ENCODE results near the gene CERS2.
"Not testable (repeated sequence)": the region's sequence is repeated elsewhere in the genome, so short reads cannot be mapped to it uniquely, and the experiment has no call there.

CERS2 gene

DNA sequence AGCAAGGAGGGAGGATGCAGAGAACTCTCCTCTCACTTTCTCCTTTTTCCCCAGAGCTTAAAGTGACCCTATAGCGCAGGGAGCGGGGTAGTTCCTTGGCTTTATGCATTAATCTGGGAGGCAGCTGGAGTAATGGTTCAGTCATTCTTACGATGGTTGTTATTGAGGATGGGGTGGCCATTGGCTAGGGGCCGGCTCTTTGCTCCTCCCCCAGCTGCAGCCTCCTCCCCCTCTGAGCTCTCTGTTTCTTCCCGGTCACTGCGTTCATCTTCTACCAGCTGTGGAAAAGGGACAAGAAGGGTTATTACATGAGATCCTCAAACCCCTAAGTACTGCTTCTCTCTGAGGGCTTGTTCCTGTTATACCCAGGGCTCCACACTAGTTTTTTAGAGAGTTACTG is 8.6 kb downstream of the CERS2 start:
- Mint-ChIP-seq H3K36me3 (no peaks in the 10 kb centered on the region), H3K9me3 (ENCODE audit: low read depth) (no peaks in the 10 kb centered on the region), H3K27me3 (no peaks in the 10 kb centered on the region), H3K4me1 (ENCODE audit: low read depth) (peaks cover 9% of the 10 kb centered on the region), H3K4me3 (no peak overlapping the region), H3K27ac (peak overlapping the region; percentile 46)

DNA sequence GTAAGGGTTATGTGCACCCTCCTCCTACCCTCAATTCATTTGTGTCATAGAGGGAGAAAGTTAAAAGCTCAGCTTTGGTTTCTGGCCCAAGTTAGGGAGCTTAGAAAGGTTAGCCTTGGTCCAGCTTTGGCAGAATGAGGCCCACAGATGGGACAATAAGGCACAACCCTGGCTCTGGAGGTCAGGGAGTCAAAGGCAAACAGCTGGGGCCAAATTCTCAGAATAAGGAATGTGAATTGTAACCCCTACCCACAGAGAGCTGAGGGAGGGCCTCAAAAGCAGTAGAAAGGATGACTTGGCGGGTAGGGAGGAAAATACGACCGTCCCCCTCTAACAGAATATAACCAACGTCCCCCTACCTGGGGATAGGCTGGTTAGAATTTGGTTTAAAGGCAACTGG is 9.0 kb downstream of the CERS2 start:
- H3K27ac Mint-ChIP-seq = peak overlapping the region; percentile 54
- H3K27me3 Mint-ChIP-seq = no peaks in the 10 kb centered on the region
- no peaks in the 10 kb centered on the region for H3K36me3 Mint-ChIP-seq
- peaks cover 5% of the 10 kb centered on the region for H3K4me1 Mint-ChIP-seq (ENCODE audit: low read depth)
- no peaks in the 10 kb centered on the region for H3K9me3 Mint-ChIP-seq (ENCODE audit: low read depth)
- H3K4me3 Mint-ChIP-seq = no peak overlapping the region

DNA sequence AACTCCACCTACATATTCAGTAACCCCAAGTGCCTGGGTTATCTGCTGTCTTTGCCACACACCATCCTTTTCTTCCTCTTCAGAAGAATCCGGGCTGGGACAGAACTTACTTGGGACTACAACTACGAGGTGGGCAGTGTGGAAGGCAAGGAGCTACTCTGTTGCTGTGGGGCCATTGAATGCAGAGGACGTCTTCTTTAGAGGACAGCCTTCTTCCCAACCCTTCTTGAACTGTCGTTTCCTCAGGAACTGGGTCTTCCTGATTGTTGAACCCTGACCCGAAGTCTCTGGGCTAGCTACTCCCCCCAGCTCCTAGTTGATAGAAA is 10.5 kb downstream of the CERS2 start:
- H3K27me3 Mint-ChIP-seq = no peaks in the 10 kb centered on the region
- peak overlapping the region; percentile 22 for H3K27ac Mint-ChIP-seq

DNA sequence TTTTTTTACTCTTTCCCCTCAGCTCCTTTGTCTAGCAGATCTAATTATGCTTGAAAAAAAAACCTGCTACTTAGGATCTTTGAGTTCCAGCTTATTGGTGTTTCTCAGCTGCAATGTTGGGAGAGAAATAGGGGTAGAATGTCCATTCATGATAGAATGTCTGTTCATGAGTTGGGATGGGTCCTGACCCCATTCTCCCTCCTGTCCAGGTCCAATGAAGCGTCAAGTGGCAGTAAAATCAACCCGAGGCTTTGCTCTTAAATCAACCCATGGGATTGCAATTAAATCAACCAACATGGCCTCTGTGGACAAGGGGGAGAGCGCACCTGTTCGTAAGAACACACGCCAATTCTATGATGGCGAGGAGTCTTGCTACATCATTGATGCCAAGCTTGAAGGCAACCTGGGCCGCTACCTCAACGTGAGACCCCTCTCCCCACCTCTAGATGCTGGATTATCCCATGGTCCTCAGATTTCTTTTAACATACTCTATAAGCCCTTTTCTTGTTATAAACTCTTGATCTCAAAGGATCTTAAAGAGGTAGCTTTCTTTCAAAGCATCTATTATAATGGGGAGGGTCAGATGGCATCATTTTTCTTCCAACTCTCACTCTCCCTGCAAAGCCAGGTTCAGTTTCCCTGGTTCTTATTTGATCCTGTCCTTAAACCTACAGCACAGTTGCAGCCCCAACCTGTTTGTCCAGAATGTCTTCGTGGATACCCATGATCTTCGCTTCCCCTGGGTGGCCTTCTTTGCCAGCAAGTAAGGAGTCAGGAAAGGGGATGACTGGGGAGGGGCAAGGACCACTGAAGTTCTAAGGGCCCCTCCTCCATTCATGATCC is 11.1 kb downstream of the CERS2 start:
- H3K4me1 Mint-ChIP-seq (ENCODE audit: low read depth) = no peaks in the 10 kb centered on the region
- no peaks in the 10 kb centered on the region for H3K27me3 Mint-ChIP-seq
- H3K4me3 Mint-ChIP-seq = no peak overlapping the region
- H3K27ac Mint-ChIP-seq = peak overlapping the region; percentile 22
- no peaks in the 10 kb centered on the region for H3K9me3 Mint-ChIP-seq (ENCODE audit: low read depth)
- no peaks in the 10 kb centered on the region for H3K36me3 Mint-ChIP-seq

More for the DNA sequence above, 10.5 kb downstream of the CERS2 start:
- Mint-ChIP-seq H3K9me3 (ENCODE audit: low read depth) (no peaks in the 10 kb centered on the region), H3K4me3 (no peak overlapping the region), H3K36me3 (no peaks in the 10 kb centered on the region), H3K4me1 (ENCODE audit: low read depth) (peaks cover 2% of the 10 kb centered on the region)

DNA sequence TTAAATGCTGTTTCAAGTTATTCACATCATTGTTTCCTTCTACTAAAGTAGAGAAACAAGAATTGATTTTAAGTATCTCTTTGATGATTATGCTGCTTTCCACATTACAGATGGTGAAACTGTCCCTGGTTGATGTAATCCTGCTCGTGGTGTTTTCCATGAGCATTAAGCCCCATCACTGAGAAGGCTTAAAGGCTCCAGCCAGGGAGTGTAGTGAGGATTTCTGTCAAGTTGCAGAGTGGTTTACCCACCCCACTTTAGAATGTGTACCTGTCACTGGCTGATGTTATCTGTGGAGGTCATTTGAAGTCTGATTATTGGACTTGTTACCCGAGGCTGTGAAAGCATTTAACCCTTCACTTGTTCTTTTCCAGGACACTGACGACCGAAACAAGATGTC is 12.9 kb downstream of the CERS2 start:
- peak overlapping the region; percentile 73 for H3K27ac Mint-ChIP-seq

DNA sequence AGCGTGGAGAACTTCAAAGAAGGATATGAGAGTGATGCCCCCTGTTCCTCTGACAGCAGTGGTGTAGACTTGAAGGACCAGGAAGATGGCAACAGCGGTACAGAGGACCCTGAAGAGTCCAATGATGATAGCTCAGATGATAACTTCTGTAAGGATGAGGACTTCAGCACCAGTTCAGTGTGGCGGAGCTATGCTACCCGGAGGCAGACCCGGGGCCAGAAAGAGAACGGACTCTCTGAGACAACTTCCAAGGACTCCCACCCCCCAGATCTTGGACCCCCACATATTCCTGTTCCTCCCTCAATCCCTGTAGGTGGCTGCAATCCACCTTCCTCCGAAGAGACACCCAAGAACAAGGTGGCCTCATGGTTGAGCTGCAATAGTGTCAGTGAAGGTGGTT is 14.0 kb downstream of the CERS2 start:
- Mint-ChIP-seq H3K4me1 (ENCODE audit: low read depth) (no peaks in the 10 kb centered on the region), H3K27ac (no peak overlapping the region), H3K36me3 (no peaks in the 10 kb centered on the region), H3K4me3 (no peak overlapping the region), H3K9me3 (ENCODE audit: low read depth) (no peaks in the 10 kb centered on the region), H3K27me3 (no peaks in the 10 kb centered on the region)

More for the DNA sequence above, 12.9 kb downstream of the CERS2 start:
- no peaks in the 10 kb centered on the region for H3K4me1 Mint-ChIP-seq (ENCODE audit: low read depth)
- H3K36me3 Mint-ChIP-seq = no peaks in the 10 kb centered on the region
- H3K9me3 Mint-ChIP-seq (ENCODE audit: low read depth) = no peaks in the 10 kb centered on the region
- H3K27me3 Mint-ChIP-seq = no peaks in the 10 kb centered on the region
- no peak overlapping the region for H3K4me3 Mint-ChIP-seq

DNA sequence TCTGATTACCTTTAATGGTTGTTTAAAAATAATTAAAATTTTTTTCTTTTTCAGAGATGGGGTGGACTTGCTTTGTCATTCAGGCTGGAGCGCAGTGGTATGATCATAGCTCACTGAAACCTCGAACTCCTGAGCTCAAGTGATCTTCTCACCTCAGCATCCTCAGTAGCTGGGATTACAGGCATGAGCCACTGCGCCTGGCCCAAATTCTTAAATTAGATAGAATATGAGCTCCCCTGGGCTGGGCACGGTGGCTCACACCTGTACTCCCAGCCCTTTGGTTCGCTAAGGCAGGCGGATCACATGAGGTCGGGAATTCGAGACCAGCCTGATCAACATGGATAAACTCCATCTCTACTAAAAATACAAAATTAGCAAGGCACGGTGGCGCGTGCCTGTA is 17.0 kb downstream of the CERS2 start:
- Mint-ChIP-seq H3K27ac (no peak overlapping the region), H3K4me1 (ENCODE audit: low read depth) (no peaks in the 10 kb centered on the region), H3K36me3 (peaks cover 2% of the 10 kb centered on the region), H3K4me3 (no peak overlapping the region), H3K27me3 (no peaks in the 10 kb centered on the region), H3K9me3 (ENCODE audit: low read depth) (no peaks in the 10 kb centered on the region)

DNA sequence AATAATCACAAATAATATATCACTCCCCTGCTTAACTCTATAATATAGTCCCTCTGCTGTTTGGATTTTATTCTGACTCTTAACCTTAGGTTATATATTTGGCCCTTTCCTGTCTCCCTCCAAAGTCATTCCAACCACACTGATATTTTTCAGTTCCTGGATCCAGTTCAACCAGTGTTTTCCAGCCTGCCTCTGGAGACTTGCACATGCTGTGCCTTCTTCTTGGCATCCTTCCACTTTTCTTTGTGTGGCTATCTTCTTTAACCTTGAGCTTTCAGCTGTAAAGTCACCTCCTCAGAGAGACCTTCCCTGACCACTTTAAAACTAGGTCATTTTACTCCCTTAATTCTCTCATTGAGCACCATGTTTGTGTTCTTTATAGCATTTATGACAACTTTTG is 19.4 kb downstream of the CERS2 start:
- Mint-ChIP-seq H3K4me1 (ENCODE audit: low read depth) (no peaks in the 10 kb centered on the region), H3K4me3 (no peak overlapping the region), H3K36me3 (peaks cover 13% of the 10 kb centered on the region), H3K27ac (no peak overlapping the region), H3K27me3 (no peaks in the 10 kb centered on the region), H3K9me3 (ENCODE audit: low read depth) (no peaks in the 10 kb centered on the region)

DNA sequence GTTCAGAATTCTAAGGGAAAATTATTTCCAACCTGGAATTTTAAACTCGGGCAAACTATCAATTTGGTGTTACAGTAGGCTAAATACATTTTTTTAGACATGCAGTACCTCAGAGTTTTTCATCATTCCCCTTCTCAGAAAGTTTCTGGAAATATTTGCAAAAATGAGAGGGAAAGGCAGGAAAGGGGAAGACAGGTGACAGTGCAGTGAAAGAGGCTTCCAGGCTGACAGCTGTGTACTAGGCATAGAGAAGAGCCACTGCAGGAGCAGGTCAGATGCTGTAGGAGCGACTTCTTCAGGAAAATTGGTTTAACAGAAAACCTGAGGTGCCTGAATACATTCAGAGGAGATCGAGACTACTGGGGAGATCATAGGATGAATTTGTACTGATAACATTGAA is 19.9 kb downstream of the CERS2 start:
- H3K9me3 Mint-ChIP-seq (ENCODE audit: low read depth) = no peaks in the 10 kb centered on the region
- no peaks in the 10 kb centered on the region for H3K27me3 Mint-ChIP-seq
- no peak overlapping the region for H3K4me3 Mint-ChIP-seq
- H3K4me1 Mint-ChIP-seq (ENCODE audit: low read depth) = no peaks in the 10 kb centered on the region
- H3K36me3 Mint-ChIP-seq = peaks cover 13% of the 10 kb centered on the region
- no peak overlapping the region for H3K27ac Mint-ChIP-seq

DNA sequence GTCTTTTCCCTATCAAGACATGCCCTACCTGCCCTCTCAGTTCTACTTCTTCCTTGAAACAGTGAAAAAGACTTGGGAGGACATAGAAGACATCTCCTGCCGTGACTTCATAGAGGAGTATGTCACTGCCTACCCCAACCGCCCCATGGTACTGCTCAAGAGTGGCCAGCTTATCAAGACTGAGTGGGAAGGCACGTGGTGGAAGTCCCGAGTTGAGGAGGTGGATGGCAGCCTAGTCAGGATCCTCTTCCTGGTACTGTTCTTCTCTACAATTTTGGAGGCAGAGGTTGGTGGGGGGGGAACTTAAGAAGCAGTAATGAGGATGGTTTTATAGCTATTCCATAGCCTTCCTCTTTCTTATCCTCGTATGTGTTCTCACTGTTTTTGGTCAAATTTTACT is 29.8 kb downstream of the CERS2 start:
- Mint-ChIP-seq H3K9me3 (ENCODE audit: low read depth) (no peaks in the 10 kb centered on the region), H3K36me3 (peaks cover 12% of the 10 kb centered on the region)

DNA sequence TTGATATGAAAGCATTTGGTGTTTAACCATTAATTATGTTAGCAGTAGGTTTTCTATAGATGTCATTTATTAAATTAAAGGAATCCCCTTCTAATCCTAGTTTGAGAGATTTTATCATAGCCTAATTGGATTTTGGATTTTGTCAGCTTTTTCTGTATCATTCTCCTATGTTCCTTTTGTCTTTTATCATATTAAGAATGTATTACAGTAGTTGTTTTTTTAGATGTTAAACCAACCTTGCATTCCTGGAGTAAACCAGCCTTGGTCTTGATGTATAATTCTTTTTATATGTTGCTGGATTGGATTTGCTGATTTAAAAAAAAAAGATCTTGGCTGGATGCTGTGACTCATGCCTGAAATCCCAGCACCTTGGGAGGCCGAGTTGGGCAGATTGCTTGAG is 42.9 kb downstream of the CERS2 start:
- H3K4me3 Mint-ChIP-seq = no peak overlapping the region
- H3K27ac Mint-ChIP-seq = no peak overlapping the region
- H3K4me1 Mint-ChIP-seq (ENCODE audit: low read depth) = peaks cover 36% of the 10 kb centered on the region
- H3K36me3 Mint-ChIP-seq = peaks cover 28% of the 10 kb centered on the region
- peaks cover 3% of the 10 kb centered on the region for H3K9me3 Mint-ChIP-seq (ENCODE audit: low read depth)
- no peaks in the 10 kb centered on the region for H3K27me3 Mint-ChIP-seq

More for the DNA sequence above, 29.8 kb downstream of the CERS2 start:
- Mint-ChIP-seq H3K4me3 (no peak overlapping the region), H3K4me1 (ENCODE audit: low read depth) (no peaks in the 10 kb centered on the region), H3K27ac (peak overlapping the region; percentile 13), H3K27me3 (no peaks in the 10 kb centered on the region)

DNA sequence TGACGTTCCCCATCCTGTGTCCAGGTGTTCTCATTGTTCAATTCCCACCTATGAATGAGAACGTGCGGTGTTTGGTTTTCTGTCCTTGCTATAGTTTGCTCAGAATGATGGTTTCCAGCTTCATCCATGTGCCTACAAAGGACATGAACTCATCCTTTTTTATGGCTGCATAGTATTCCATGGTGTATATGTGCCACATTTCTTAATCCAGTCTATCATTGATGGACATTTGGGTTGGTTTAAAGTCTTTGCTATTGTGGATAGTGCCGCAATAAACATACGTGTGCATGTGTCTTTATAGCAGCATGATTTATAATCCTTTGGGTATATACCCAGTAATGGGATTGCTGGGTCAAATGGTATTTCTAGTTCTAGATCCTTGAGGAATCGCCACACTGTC is 45.9 kb downstream of the CERS2 start:
- not testable (repeated sequence) for H3K9me3 Mint-ChIP-seq (ENCODE audit: low read depth)
- H3K36me3 Mint-ChIP-seq = peaks cover 20% of the 10 kb centered on the region

DNA sequence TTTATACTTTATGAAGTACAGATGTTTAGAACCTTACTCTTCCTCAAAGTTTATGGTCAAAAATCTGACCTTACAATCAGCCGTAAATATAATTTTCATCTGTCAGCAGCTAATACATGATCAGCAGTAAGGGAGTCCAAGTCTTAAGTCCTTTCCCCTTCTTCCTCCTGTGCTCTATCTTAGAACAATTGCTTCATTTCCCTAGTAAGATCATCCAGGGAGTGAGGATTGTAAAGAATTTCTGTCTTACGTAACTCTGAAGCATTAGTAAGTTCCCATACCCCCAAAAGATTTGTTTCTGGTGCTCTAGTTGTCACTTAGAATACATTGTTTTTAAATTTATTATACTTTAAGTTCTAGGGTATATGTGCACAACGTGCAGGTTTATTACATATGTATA is 46.3 kb downstream of the CERS2 start:
- H3K27ac Mint-ChIP-seq = peak overlapping the region; percentile 8
- peak overlapping the region; percentile 73 for H3K4me3 Mint-ChIP-seq
- peaks cover 29% of the 10 kb centered on the region for H3K4me1 Mint-ChIP-seq (ENCODE audit: low read depth)
- peaks cover 3% of the 10 kb centered on the region for H3K9me3 Mint-ChIP-seq (ENCODE audit: low read depth)
- H3K36me3 Mint-ChIP-seq = peaks cover 20% of the 10 kb centered on the region
- no peaks in the 10 kb centered on the region for H3K27me3 Mint-ChIP-seq

More for the DNA sequence above, 45.9 kb downstream of the CERS2 start:
- H3K27ac Mint-ChIP-seq, H3K4me3 Mint-ChIP-seq, H3K27me3 Mint-ChIP-seq: not testable (repeated sequence)
- H3K4me1 Mint-ChIP-seq (ENCODE audit: low read depth) = peaks cover 29% of the 10 kb centered on the region

DNA sequence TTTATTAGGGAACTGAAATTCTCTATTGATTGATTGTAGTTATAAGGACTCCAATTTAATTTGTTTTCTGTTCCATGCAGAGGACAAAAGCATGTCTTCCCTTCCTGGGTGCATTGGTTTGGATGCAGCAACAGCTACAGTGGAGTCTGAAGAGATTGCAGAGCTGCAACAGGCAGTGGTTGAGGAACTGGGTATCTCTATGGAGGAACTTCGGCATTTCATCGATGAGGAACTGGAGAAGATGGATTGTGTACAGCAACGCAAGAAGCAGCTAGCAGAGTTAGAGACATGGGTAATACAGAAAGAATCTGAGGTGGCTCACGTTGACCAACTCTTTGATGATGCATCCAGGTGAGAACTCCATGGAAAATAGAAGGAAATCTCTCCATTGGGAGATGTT is 47.0 kb downstream of the CERS2 start:
- Mint-ChIP-seq H3K27me3 (no peaks in the 10 kb centered on the region), H3K4me3 (peak overlapping the region; percentile 96), H3K4me1 (ENCODE audit: low read depth) (peaks cover 31% of the 10 kb centered on the region), H3K27ac (peak overlapping the region; percentile 42), H3K36me3 (peaks cover 19% of the 10 kb centered on the region), H3K9me3 (ENCODE audit: low read depth) (peaks cover 3% of the 10 kb centered on the region)

DNA sequence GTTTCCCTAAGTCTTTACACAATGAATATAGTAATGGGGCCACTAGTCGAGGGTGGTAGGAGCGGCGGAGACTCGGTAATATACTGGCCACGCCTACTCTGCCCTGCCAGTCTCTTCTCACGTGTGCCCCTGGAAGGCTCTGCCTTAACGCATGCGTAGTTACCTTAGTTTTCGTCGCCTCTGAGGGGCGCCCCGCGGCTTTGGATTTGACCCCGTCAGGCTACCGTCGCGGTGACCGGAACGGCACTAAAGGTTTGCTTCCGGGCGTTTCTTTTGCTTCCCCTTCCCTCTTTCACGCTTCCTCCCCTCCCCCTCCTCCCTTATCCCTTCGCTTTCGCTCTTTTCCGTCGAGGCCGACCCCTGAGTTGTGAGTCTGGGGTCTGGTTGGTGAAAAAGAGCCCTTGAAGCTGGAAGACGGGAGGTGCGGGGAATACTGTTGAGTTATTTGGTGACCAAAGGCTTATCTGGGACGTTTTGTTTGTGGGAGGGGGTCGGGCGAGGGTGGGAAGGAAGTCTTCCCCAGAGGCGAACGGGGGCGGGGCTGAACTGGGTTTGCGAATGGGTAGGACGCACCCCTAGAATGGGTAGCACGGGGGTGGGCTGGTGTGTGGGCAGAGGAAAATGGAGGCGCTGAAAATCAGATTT is 48.4 kb downstream of the CERS2 start, which contains the start of gene SETDB1:
SETDB1 (plus strand) TSS at position 267 of the 645 bp plus-strand sequence. CDS start 1,352 bp downstream, outside the sequence.
- Mint-ChIP-seq H3K27me3 (no peaks in the 10 kb centered on the region), H3K4me3 (peak within 1 kb of the TSS; percentile 96), H3K4me1 (ENCODE audit: low read depth) (peaks cover 34% of the 10 kb centered on the region), H3K27ac (peak within 1 kb of the TSS; percentile 96), H3K9me3 (ENCODE audit: low read depth) (no peaks in the 10 kb centered on the region), H3K36me3 (peaks cover 12% of the 10 kb centered on the region)

All from activated naive CD8-positive, alpha-beta T cell (primary cell).